ENCODE measurements around the gene PALM3. TPM values are rescaled to one million over a fixed set of nuclear protein-coding genes. Genes with fewer than 3 reads are reported as not detected.

The PALM3 gene, protein sequence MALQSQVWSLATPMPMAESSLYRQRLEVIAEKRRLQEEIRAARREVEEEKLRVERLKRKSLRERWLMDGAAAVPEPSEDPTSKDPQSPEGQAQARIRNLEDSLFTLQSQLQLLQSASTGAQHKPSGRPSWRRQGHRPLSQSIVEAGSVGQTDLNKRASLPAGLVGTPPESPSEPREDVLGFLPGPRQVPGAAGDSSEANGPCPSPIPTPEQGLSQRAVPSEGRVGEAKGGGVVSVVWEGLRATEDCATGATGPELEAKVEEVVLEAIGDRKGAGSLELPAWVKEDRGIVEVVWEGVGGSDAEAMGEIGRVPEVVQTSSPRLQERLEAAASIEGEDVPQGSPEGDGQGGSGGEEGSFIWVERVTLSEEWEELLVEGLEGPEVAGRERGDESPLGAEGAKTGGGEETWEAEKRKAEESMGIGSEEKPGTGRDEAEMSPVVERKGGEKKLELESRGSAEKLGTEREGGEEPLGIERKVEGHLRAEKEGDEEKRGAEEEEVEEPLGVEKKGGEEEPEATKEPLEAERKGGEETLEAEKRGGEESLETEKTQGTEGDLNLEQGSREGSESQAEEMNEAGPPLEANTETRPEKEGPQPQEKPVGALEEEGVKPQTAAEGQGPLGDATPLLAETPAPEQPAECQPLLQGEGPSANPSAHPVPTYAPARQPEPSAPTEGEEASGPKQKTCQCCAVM
- total RNA-seq (2014; rRNA removed; shearing (Covaris generic)): 0.64 TPM in 1 of 2 replicates, not detected in the other

DNA sequence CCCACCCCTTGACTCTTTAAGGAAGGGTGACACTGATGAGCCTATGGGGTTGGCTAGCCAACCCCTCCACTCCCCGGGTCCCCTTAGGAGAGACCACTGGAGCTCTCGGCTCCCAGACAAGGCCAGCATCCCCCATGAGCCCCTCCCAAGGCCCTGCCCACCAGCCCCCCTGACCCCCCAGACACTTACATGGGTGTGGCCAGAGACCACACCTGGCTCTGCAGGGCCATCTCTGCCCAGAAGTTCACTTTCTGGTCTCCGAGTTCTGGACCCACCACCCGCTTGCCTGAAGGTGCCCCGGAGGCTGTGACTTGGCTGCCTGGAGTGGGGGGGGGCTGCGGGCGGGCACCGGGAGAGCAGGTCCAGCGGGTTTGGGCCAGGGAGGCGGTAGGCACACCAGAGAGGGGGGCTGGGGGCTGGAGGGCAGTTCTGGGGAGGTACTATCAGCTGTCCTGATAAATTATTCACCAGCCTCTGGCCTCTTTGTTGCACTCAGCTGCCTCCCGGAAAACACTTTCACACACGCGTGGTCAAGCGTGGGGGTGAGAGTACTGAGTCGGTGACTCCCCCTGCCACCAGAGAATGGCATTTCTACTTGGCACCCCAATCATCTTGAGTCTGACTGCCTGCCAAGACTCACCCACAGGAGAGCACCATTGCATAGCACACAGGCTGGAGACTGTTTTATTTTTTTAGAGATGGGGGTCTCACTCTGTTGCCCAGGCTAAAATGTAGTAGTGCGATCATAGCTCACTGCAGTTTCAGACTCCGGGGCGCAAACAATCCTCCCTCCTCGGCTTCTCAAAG is at the start of gene PALM3:
Gene PALM3, minus strand, starts transcription at position 326 of the 807 bp plus-strand sequence. Its CDS starts 96 bp downstream, at position 230.
- DNase-seq (ENCODE audit: low read depth): no peak

DNA sequence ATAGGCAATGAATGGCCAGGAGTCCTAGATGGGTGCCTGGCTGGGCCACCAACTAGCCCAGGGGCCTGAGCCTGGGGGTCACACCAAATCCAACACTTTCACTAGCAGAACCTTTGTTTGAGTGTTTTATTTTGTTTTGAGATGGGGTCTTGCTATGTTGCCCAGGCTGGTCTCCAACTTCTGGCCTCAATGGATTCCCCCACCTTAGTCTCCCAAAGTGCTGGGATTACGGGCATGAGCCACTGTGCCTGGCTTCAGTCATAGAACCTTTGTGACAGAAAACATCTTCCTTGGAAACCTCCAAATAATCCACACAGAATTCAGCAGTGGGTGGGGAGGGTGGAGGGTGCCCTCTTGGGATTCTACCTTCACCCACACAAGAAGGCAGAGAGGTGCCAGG is 49.6 kb upstream of the PALM3 start:
- DNase-seq (ENCODE audit: low read depth): no peak

DNA sequence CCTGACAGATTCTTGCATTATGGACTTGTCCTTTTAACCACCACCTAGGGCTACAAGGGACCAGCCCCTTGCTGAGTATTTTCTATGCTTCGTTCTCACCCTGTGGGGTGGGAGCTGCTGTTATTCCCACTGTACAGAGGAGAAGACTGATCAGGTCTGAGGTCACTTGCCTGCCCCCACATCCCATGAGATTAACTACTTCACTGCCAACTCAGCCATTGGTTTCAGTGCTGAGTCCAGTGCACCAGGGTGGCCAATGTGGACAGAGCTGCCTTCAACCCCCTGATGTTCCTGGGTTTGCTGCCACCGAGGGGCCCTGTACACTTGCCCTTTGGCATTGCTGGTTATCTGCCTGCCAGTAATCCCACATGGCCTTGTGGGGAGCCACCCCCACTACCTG is 48.8 kb upstream of the PALM3 start:
- no peak for DNase-seq (ENCODE audit: low read depth)

DNA sequence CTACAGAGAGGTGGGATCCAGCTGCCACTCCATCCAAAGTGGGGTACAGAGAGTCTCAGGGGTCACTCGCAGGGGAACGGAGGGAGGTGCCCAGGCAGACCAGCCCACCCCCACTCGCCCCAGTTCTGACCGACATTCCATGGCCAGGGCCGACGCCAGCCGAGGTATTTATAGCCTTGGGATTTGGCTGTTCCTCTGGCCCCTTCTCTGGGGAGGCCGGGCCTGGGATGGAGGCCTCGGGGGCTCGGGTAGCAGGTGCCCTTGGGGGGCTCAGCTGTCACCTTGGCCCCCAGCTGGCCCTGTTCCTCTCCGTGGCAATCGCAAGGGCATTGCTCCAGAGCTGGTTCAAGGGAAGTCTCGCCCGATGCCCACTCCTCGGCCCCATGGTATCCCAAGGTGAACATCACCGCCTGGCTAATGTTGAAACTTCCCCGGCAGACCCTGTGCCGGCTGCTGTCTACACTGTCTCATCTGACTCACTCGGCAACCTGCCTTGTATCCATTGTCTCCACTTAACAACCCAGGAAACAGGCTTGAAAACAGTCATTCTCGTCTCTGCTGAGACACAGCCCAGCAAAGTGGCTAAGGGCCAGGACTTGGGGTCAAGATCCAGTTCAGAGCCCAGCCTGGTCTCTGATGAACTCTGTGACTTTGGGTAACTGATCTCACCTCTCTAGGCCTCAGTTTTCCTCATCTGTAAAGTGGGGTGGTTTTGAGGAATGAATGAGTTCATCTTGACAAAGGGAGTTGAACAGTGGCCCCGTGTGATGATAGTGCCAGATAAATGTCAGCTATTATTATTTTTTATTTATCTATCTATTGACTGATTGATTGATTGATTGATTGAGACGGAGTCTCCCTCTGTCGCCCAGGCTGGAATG is 45.9 kb upstream of the PALM3 start:
- DNase-seq (ENCODE audit: low read depth): peak; percentile 60

DNA sequence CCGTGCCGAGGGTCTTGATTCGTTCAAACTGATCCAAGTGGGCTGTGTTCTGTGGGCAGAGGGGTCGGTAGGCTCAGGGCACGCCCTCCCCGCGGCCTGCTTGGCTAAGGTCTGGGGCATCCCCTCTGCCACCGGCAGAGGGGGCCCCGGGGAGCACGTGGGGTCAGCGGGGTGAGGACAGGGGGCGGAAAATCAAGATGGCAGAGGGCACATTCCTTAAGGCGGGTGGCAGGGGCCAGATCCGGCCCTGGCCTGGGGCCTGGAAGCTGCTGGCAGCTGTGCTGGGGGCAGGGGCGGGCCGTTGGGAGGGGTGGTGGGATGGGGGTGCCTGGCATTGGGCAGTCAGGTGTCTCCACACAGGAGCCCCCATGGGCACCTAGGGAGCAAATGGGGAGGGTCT is 45.0 kb upstream of the PALM3 start:
- no peak for DNase-seq (ENCODE audit: low read depth)

DNA sequence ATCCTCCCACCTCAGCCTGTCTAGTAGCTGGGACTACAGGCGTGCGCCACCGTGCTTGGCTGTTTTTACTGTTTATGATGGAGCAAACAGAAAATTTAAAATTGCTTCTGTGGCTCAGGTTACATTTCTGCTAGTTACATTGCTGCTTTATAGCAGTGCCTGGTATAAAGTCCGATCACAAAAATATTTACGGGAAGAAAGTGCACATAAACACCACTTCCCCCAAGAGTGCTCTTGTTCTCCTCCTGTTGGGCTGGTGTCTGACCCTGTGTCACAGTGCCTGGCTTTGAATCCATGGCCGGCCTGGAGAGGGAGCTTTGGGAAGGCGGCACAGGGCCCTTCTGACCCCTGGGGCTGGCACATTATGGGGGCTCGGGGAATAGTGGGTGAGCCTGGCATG is 43.8 kb upstream of the PALM3 start:
- DNase-seq (ENCODE audit: low read depth): no peak

DNA sequence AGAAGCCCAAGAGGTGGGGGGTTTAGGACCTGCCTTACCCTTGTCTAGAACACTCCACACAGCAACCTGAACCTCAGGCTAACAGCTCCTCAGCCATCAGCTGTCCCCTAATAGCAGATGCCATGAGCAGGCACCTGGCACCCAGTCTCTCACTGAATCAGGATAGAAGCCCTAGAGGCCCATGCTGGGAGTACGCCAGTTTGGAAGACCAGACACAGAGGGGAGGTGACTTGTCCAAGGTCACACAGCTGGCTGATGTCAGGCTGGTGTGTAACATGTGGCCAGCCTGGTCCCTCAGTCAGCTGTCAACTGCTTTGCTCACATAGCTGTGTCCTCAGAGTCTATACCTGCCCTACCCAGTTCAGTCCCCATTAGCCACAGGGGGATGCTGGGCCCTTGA is 41.4 kb upstream of the PALM3 start:
- no peak for DNase-seq (ENCODE audit: low read depth)

DNA sequence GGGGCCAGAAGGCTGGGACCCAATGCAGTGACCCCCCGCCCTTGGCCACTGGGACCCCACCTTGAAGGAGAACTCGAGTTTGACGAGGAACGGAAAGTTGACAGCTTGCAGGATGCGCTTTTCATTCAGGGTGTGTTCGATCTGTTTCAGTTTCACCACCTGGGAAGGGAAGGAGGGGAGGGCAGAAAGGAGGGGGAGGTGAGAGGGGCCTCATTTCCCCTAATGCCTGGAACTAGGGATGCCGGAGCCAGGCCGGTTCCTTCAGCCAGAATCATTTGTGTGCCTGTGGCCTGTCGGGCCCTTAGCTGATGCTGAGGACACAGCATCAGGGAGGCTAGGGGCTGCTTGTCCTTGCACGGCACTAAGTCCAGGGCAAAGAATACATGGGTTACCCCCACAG is 40.9 kb upstream of the PALM3 start:
- no peak for DNase-seq (ENCODE audit: low read depth)

DNA sequence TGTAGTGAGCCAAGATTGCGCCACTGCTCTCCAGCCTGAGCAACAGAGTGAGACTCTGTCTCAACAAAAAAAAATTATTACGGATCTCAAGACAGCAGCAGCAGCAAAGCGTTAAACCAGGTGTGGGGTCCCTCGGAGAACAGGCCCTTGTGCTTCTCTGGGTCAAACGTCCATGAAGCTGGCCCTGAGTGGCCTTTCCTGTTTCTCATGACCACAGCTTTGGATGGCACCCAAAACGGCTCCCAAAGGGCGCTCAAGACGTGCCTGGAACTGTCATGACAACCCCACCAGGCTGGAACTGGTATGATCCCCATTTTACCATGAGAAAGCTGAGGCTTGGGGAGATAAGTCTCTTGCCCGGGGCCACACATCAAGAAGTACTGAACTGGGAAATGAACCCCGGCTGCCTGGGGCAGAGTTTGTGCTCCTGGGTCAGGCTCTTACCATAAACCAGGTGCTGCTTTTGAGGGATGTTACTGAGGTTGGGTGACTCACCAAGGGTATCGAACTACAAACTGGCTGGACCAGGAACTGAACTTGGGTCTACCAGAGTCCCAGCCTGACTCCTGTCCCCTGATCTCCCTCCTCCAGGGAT is 40.3 kb upstream of the PALM3 start:
- peak; percentile 40 for DNase-seq (ENCODE audit: low read depth)

DNA sequence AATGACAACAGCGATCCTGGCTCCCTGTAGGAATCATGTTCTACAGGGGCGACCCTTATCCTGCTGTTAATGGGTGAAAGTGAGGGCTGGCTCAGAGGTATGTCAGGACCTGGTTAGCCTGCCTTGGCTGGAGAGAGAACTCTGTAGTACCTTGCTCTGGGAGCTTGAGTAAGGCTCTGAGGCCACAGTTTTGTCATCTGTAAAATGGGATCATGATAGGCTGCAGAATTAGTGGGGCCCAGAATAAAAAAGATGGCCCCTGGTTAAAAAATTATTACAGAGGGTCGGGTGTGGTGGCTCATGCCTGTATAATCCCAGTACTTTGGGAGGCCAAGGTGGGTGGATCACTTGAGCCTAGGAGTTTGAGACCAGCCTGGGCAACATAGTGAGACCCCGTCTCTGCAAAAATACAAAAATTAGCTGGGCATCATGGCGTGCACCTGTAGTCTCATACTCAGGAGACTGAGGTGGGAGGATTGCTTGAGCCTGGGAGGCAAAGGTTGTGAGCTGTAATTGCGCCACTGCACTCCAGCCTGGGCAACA is 39.2 kb upstream of the PALM3 start:
- no peak for DNase-seq (ENCODE audit: low read depth)

DNA sequence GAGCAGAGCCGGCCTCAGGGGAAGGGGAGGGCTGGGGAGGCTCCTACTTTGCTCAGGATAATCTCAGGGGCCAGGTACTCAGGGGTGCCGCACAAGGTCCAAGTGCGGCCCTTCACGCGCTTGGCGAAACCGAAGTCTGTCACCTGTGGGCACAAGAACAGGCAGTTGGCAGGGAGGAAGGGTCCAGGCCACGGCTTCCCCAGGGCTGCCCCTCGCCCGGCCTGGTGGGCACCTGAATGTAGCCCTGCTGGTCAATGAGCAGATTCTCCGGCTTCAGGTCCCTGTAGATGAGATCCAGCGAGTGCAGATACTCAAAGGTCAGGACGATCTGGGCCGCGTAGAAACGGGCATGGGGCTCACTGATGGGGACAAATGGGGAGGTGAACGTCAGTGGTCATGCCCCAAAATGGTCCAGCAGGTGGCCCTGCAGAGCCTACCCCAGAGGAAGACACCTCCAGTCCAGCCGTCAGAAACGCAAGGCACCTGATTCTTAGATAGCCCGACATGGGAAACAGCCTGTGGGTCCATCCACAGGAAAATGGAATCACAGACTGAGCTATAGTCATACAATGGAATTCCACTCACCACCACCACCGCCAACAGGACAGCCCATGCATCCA is 35.8 kb upstream of the PALM3 start:
- DNase-seq (ENCODE audit: low read depth): no peak

DNA sequence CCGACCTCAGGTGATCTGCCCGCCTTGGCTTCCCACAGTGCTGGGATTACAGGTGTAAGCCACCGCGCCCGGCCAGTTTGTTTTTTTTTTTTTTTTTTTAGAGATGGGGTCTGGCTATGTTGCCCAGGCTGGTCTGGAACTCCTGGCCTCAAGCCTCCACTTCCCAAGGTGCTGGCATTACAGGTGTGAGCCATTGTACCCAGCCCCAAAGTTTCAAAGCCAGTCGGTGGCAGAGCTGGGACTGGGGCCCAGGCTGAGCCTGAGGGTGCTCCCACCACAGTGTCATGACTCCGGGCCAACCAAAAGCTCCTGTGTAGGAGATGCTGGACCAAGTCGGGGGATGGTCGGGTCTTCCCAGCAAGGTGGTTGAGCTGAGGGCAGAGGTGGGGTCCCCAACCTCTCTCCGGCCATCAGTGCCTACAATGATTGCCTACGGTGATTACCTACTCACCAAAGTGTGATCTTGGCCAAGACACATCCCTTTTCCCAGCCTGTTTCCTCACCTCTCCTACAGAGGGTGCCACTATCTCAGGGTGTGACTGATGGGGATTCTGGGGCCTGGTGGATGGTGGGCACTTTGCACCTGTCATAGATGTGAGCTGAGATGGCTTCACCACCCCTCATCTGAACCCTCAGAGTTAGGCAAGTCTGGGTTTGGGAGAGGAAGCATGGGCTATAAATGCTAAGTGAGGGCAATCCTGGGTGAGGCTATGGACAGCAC is 34.6 kb upstream of the PALM3 start:
- DNase-seq (ENCODE audit: low read depth): no peak

DNA sequence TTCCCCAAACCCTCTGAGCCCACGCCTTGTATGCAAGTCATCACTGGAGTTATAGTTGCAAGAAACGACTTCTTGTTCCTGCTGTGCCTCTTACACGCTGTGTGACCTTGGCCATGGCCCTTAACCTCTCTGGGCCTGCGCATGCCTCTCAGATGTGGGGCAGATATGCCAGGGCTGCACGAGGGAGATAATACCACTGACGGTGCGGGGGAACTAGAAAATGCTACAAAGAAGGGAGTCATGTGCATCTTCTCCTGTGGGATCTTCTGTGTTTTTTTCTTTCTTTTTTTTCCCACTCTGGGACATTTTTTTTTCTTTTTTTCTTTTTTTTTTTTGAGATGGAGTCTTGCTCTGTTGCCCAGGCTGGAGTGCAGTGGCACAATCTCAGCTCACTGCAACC is 33.0 kb upstream of the PALM3 start:
- no peak for DNase-seq (ENCODE audit: low read depth)

DNA sequence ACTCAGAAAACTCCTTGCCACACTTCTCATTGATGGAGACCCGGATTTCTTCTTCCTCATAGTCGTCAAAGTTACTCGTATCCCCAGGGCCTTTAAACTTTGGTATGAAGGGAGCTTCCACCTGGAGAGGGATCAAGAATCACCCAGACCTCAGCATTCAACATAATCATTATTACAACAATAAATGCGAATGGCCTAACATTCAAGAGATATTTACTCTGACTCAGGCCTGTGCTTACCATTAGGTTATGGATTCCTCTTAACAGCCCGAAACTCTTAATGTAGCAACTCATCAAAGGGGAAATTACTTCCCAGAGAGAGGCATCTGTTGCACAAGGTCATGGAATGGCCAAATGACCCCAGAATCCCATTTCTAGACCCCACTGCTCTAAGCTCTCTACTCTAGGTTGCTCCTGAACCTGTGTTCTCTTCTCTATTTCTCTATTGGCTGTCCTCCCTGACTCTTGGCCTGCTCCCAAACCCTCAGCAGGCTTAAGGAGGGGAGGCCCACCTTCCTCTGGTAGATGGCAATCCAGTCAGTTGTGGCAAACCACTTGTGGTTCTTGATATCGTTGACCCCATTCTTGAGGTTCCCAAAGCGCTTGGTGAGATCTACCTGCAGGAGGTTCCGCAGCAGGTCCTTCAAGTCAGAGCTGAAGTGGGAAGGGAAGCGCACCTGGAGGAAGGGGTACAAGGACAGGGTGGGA is 31.4 kb upstream of the PALM3 start:
- DNase-seq (ENCODE audit: low read depth): no peak

DNA sequence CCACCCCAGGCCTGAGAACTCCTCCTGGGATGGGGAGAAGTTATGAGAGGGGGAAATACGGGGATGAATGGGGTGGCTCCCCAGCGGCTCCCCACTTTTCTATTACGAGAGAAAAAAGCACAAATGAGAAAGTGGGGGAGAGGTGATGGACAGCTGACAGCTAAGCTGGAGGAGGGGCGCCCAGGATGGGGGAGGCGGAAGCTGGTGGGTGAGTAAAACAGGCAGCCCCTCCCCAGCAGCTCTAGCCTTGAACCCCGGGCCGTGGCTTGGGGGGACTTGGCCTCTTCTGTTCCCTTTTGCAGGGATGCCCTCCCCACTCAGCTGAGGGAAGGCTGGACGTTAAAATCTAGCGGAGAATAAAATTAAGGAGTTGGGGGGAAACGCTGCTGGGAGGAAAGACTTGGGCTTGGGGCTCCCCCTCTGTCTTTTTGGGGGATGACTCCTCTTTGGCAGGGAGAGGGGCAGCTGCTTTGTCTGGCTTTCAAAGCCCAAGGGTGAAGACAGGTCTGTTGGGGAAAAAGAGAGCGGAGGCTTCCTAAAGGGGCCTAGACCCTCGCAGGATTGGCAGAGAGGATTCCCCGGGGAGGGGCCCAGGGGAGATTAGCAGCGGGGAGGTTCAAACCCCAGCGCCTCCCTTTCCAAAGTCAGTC is 30.1 kb upstream of the PALM3 start:
- no peak for DNase-seq (ENCODE audit: low read depth)

DNA sequence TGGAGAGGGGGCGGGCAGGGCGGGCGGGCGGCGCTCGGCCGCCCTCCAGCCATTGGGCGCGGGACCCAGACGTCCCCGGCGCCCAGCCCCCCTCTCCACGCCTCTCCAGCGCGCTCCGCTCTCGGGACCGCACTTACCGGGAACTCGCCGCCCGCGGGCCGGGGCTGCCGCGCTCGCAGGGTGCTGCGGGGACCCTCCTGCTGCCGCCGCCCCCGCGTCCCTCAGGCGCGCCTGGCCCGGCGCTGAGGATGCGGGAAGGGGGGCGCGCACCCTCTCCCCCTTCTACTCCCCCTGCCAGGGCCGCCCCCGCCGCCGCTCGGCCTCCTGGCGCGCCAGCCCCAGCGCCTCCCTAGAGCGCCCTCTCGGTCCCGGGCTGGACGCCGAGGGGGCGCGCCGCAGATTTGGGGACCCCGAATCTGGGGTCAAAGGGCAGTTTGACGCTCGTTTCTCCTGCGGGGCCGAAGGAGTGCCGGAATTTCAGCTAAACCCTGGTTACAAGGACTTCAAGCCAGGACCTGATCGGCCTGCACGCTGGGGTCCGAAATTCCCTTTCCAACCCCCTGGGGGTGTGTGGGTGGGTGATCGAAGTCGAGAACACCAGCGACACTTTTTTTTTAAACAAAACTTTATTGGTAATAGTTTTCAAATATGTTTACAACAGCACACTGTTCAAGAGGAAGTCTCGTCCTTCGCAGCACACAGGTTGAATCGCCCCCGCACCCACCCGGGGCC is 29.4 kb upstream of the PALM3 start:
- peak; percentile 56 for DNase-seq (ENCODE audit: low read depth)

DNA sequence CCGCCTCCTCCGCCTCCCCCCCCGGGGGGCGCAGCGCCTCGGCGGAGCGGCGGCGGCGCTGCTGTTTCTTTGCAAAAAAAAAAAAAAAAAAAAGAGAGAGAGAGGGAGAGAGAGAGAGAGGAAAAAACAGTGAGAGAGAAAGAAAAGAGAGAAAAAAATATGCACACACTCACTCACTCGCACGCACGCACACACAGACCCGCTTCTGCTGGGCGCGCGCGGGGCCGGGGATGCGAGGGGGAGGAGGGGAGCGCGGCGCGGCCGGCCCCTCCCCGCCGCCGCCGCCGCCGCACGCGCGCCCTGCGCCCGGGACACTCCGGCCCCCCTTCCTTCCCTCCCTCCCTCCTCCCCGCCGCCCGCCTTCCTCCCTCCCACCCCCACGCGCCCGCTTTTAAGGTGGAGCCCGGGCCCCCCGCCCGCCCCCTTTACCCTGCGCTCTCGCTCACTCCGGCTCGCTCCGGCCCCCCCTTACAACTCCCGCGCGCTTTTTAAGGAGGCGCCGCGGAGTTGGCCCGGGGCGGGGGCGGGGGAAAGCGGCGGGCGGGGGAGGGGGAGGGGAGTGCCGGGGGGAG is 28.7 kb upstream of the PALM3 start, which contains the start of gene SAMD1:
Gene SAMD1, minus strand, starts transcription at position 243 of the 572 bp plus-strand sequence.
- peak; percentile 79 for DNase-seq (ENCODE audit: low read depth)

Measured in M059J (cell line).